K562 (cell line): ENCODE data around the gene BPI. TPM values are rescaled to one million over a fixed set of nuclear protein-coding genes. Genes with fewer than 3 reads are reported as not detected.
A peak's percentile ranks its signal among the peaks of the same experiment; 100 is the strongest.

Source experiments
- ATAC-seq: fragments of 200-7000 bp; cut with Tn5 transposase; 3 replicates; pipeline ENCODE4 v1.9.1; 2020; ENCODE audit warnings: moderate library complexity
- BruUV-seq: library from RNA; stranded (reverse); fragments of 400-500 nt; replicated peaks from 2 replicates; lab custom pipeline; 2021; lab: Mats Ljungman, UMichigan
- CTCF ChIA-PET: fragments of 300-600 bp; formaldehyde crosslinking; extraction: SDS; loops from one replicate; lab custom pipeline; 2021; ENCODE audit warnings: low intra/inter-chr PET ratio; lab: Yijun Ruan, JAX
- POLR2A ChIA-PET: fragments of 300-600, 350-650 bp; sonication (Branson Sonifier 250); formaldehyde crosslinking; extraction: SDS; loops from one replicate; lab custom pipeline; 2021; ENCODE audit warnings: antibody characterized with exemption, inconsistent platforms; lab: Yijun Ruan, JAX
- DNase-seq, 4 experiments: peaks; one replicate each; pipeline versions ENCODE4 v3.0.0 to v3.0.0-alpha.2; 2011 to 2018; ENCODE audit warnings: low spot score in 3 of 4, mixed read lengths in 3 of 4; ENCODE audit errors: extremely low read depth in 1 of 4
- FAIRE-seq: peaks from 2 replicates; lab custom pipeline; 2011; peaks lifted over from hg19 to GRCh38; lab: Jason Lieb, UNC
- H2AFZ ChIP-seq: 2 replicates; pipeline ENCODE4 v1.6.0; 2011; ENCODE audit warnings: low read depth, low read length, control low read depth, inconsistent platforms
- H3K27ac ChIP-seq: fragments of 200-600 bp; 3 replicates; pipeline ENCODE4 v1.8.0; 2011; ENCODE audit warnings: low read depth, mild to moderate bottlenecking, control low read depth, inconsistent platforms, low read length, moderate library complexity, mixed read lengths; ENCODE audit errors: extremely low read depth
- H3K27me3 ChIP-seq, 2 experiments: fragments of 300-600 bp in 1 of 2; 2 replicates in 1 of 2; 3 replicates in 1 of 2; pipeline versions ENCODE4 v1.6.0 to v1.8.0; 2011; ENCODE audit warnings: inconsistent platforms in 2 of 2, low read length in 2 of 2, mild to moderate bottlenecking in 1 of 2, mixed read lengths in 1 of 2, moderate library complexity in 1 of 2; ENCODE audit not compliant: control insufficient read depth in 2 of 2, insufficient read depth in 2 of 2
- H3K36me3 ChIP-seq: fragments of 300-600 bp; 3 replicates; pipeline ENCODE4 v1.8.0; 2011; ENCODE audit warnings: mild to moderate bottlenecking, low read length, inconsistent platforms; ENCODE audit not compliant: control insufficient read depth, insufficient read depth
- H3K4me1 ChIP-seq, 2 experiments: fragments of 200-600 bp in 1 of 2; replicated peaks in 1 of 2; 2 replicates in 1 of 2; 3 replicates in 1 of 2; pipeline versions ENCODE4 v1.5.1 to v1.8.0; 2011; ENCODE audit warnings: inconsistent platforms in 2 of 2, low read length in 2 of 2, mild to moderate bottlenecking in 1 of 2, mixed read lengths in 1 of 2, moderate library complexity in 1 of 2; ENCODE audit not compliant: control insufficient read depth in 2 of 2, insufficient read depth in 2 of 2
- H3K4me2 ChIP-seq: 2 replicates; pipeline ENCODE4 v1.6.1; 2011; ENCODE audit warnings: low read length, control low read depth, inconsistent platforms, mixed read lengths; ENCODE audit not compliant: insufficient read depth
- H3K4me3 ChIP-seq: fragments of 200-600 bp; sonication (generic), shearing (Covaris generic); 2 replicates; pipeline ENCODE4 v1.5.1; 2016; ENCODE audit warnings: control low read depth, inconsistent platforms
- H3K79me2 ChIP-seq: fragments of 200-600 bp; 3 replicates; pipeline ENCODE4 v1.8.0; 2011; ENCODE audit warnings: low read length, inconsistent platforms; ENCODE audit not compliant: control insufficient read depth, insufficient read depth
- H3K9ac ChIP-seq, 2 experiments: 2 replicates each; pipeline versions ENCODE4 v1.6.0 to v1.6.1; 2011; ENCODE audit warnings: low read depth in 2 of 2, low read length in 2 of 2, control low read depth in 1 of 2, inconsistent platforms in 1 of 2, mild to moderate bottlenecking in 1 of 2, mixed read lengths in 1 of 2; ENCODE audit not compliant: insufficient read depth in 1 of 2
- H3K9me1 ChIP-seq: one replicate; pipeline ENCODE4 v1.6.0; 2011; ENCODE audit warnings: inconsistent platforms, mild to moderate bottlenecking, low read length, moderate library complexity; ENCODE audit not compliant: control insufficient read depth, insufficient read depth
- H3K9me3 ChIP-seq: replicated peaks from 2 replicates; pipeline ENCODE4 v1.5.1; 2011; ENCODE audit warnings: low read depth, low read length, inconsistent platforms; ENCODE audit not compliant: control insufficient read depth, insufficient read depth
- H4K20me1 ChIP-seq: replicated peaks from 2 replicates; pipeline ENCODE4 v1.6.1; 2011; ENCODE audit warnings: low read length, inconsistent platforms, mixed read lengths; ENCODE audit not compliant: control insufficient read depth, insufficient read depth
- ADNP ChIP-seq: fragments of 200-800 bp; sonication (Bioruptor generic); IDR thresholded peaks from 2 replicates; pipeline ENCODE4 v1.6.1; 2016; ENCODE audit warnings: missing genetic modification characterization, missing compliant biosample characterization
- C11orf30 ChIP-seq: fragments of 450-650 bp; IDR thresholded peaks from 2 replicates; pipeline ENCODE4 v1.6.1; 2016; ENCODE audit warnings: low read depth, mild to moderate bottlenecking
- FOSL1 ChIP-seq: fragments of 200-800 bp; sonication (Bioruptor generic); conservative IDR thresholded peaks from 2 replicates; pipeline ENCODE4 v1.6.1; 2016; ENCODE audit warnings: missing genetic modification characterization, missing compliant biosample characterization
- IRF1 ChIP-seq: sonication (generic); formaldehyde crosslinking; IDR thresholded peaks from 2 replicates; pipeline ENCODE4 v1.8.0; 2022; ENCODE audit warnings: missing genetic modification reagents, mild to moderate bottlenecking, borderline replicate concordance
- NFE2 ChIP-seq: IDR thresholded peaks from 2 replicates; pipeline ENCODE4 v1.6.1; 2014; ENCODE audit warnings: antibody characterized with exemption, low read depth
- POLR3A ChIP-seq: IDR thresholded peaks from 2 replicates; pipeline ENCODE4 v1.6.1; 2011; ENCODE audit warnings: borderline replicate concordance, mild to moderate bottlenecking, moderate library complexity; ENCODE audit not compliant: insufficient read length, insufficient read depth; ENCODE audit errors: extremely low read depth
- RFX7 ChIP-seq: fragments of 250-450 bp; sonication (Bioruptor Pico); IDR thresholded peaks from 2 replicates; pipeline ENCODE4 v1.5.1; 2021; ENCODE audit warnings: mild to moderate bottlenecking
- TGIF2 ChIP-seq: sonication (generic); formaldehyde crosslinking; IDR thresholded peaks from 2 replicates; pipeline ENCODE4 v1.8.1; 2022; ENCODE audit warnings: mild to moderate bottlenecking, missing genetic modification reagents, moderate library complexity
- TRIM24 ChIP-seq, 2 experiments: fragments of 450-650 bp; IDR thresholded peaks; 2 replicates each; pipeline ENCODE4 v1.6.1; 2016
- YBX1 ChIP-seq: fragments of 450-650 bp; IDR thresholded peaks from 2 replicates; pipeline ENCODE4 v1.7.1; 2016; ENCODE audit warnings: mild to moderate bottlenecking
- ZNF277 ChIP-seq: fragments of 250-450 bp; sonication (Bioruptor Pico); IDR thresholded peaks from 2 replicates; pipeline ENCODE4 v1.8.0; 2022; ENCODE audit warnings: inconsistent platforms, mild to moderate bottlenecking, moderate library complexity, borderline replicate concordance
- ZNF316 ChIP-seq: fragments of 450-650 bp; IDR thresholded peaks from 2 replicates; pipeline ENCODE4 v1.6.1; 2016
- ZNF551 ChIP-seq: fragments of 250-450 bp; sonication (Bioruptor Pico); IDR thresholded peaks from 2 replicates; pipeline ENCODE4 v1.5.0; 2021; ENCODE audit warnings: mild to moderate bottlenecking, moderate library complexity
- ZSCAN32 ChIP-seq: fragments of 450-650 bp; formaldehyde crosslinking; IDR thresholded peaks from 2 replicates; pipeline ENCODE4 v1.4.0; 2020; ENCODE audit warnings: mild to moderate bottlenecking, moderate library complexity
- WGBS: fragments of 100-300 bp; shearing (Covaris generic); methylation state at CpG from one replicate; pipeline ENCODE4 v1.1.6; 2016; ENCODE audit warnings: low coverage, mixed read lengths; ENCODE audit not compliant: insufficient coverage; ENCODE audit errors: missing lambda C conversion rate; 5-methylcytosine and 5-hydroxymethylcytosine counted together
- in situ Hi-C: fragments of 300-500 bp; cut with MboI; formaldehyde crosslinking; loops from 4 replicates; pipeline ENCODE4 v1.15.0; 2018; ENCODE audit warnings: inconsistent platforms, mixed read lengths
- intact Hi-C: fragments of 100-400 bp; cut with micrococcal nuclease; formaldehyde crosslinking; loops from 2 replicates; pipeline ENCODE4 v1.14.2; 2022
- polyA plus RNA-seq, 8 experiments: library from polyadenylated mRNA; depleted of rRNA in 4 of 8; stranded (reverse) in 5 of 8; unstranded in 3 of 8; fragments of >200 nt; fragmentation: Nextera tagmentation in 2 of 8; fragmentation: Illumina TruSeq in 1 of 8; extraction: Ambion mirVana in 2 of 8; extraction: Trizol in 1 of 8; gene quantifications; 2 replicates each; pipeline versions ENCODE4 v1.2.1 to v1.2.3, GENCODE V29; 2011 to 2014; ENCODE audit warnings: inconsistent platforms in 1 of 8, missing spikeins in 1 of 8
- total RNA-seq, 7 experiments: library from RNA; depleted of rRNA in 6 of 7; stranded (reverse); fragments of >200 nt in 6 of 7; fragmentation: Illumina TruSeq in 2 of 7; extraction: Trizol in 2 of 7; gene quantifications; 2 replicates each; pipeline versions ENCODE4 v1.2.1 to v1.2.3, GENCODE V29; 2011 to 2021; ENCODE audit warnings: low replicate concordance in 1 of 7

BPI gene
- total and polyA plus RNA-seq, 9 of the 15 experiments (the other 6 are each of a cell fraction or from before 2014, with no cell fraction given) = not detected

- Histone ChIP-seq H3K36me3 (no peaks in the 10 kb centered on the region), H4K20me1 (no peaks in the 10 kb centered on the region; the same call in 1 of the 2 replicates), H3K4me2 (no peak overlapping the region), H3K9ac (no peak overlapping the region), H3K4me3 (no peak overlapping the region), H3K27ac (no peak overlapping the region), H2AFZ (no peak overlapping the region), H3K9me3 (no peaks in the 10 kb centered on the region), H3K79me2 (no peaks in the 10 kb centered on the region), H3K4me1 (peaks cover 4 to 10% of the 10 kb centered on the region in 2 experiments), H3K27me3 (peaks cover 2 to 13% of the 10 kb centered on the region in 2 experiments; a peak in 3 of 5 replicates), H3K9me1 (no peaks in the 10 kb centered on the region)
- intact Hi-C loops = no loop called here
- no TSS peak for BruUV-seq
- TF ChIP-seq ADNP (tag) (no peak), C11orf30 (peak; percentile 35; the same call in 1 of the 2 replicates), ZNF316 (0 out of 2 replicates have a peak, but pooled peaks have one; percentile 43), RFX7 (CRISPR knock-in tag) (no peak), YBX1 (no peak)
- no peak for DNase-seq
- ATAC-seq = no peak
- WGBS = 16% methylated on average over 8 of the region's 8 CpGs
- in situ Hi-C loops = no loop called here
- POLR2A ChIA-PET = interaction anchor here (0.6 to 1.1 kb wide), 4 partner anchors 9 to 740 kb away, joined by 3 to 9 read pairs (median 4); no protein-coding TSS in a partner anchor
- FAIRE-seq = no peak
- CTCF ChIA-PET = no interaction called here
These were observed 59.2 kb downstream of the BPI start for GRCh38 chr20:38363004-38363747.

- Histone ChIP-seq H3K27ac (no peak overlapping the region), H4K20me1 (no peaks in the 10 kb centered on the region), H3K9ac (no peak overlapping the region), H3K27me3 (peaks cover 2 to 16% of the 10 kb centered on the region in 2 experiments; a peak in 3 of 5 replicates), H3K4me3 (no peak overlapping the region), H3K4me1 (peaks cover 7 to 14% of the 10 kb centered on the region in 2 experiments; a peak in 4 of 5 replicates), H3K36me3 (no peaks in the 10 kb centered on the region), H3K79me2 (no peaks in the 10 kb centered on the region), H3K4me2 (peak overlapping the region; percentile 42; the same call in 1 of the 2 replicates), H3K9me3 (no peaks in the 10 kb centered on the region), H3K9me1 (no peaks in the 10 kb centered on the region), H2AFZ (peak overlapping the region; percentile 86)
- CTCF ChIA-PET = no interaction called here
- POLR2A ChIA-PET = interaction anchor here (0.5 to 1.7 kb wide), 3 partner anchors 36 to 49 kb away, joined by 3 to 5 read pairs (median 3); no protein-coding TSS in a partner anchor
- peak; percentile 46 to 79 (median 74) for DNase-seq
- intact Hi-C loops = no loop called here
- BruUV-seq = no TSS peak
- in situ Hi-C loops = no loop called here
- WGBS = 5% methylated on average over 2 of the region's 2 CpGs
- FAIRE-seq = peak; percentile 6
- ATAC-seq = peak; percentile 89
- TF ChIP-seq TGIF2 (CRISPR knock-in tag) = no peak
- no peak for TF ChIP-seq ZNF551 (CRISPR knock-in tag)
- TF ChIP-seq ZSCAN32 (CRISPR knock-in tag) = no peak
- TF ChIP-seq NFE2 = no peak
- no peak for TF ChIP-seq POLR3A
- no peak for TF ChIP-seq TRIM24 (IDR thresholded peaks at IDR 0.05)
- no peak for TF ChIP-seq ZNF277
- TF ChIP-seq FOSL1 (tag) = no peak
- TF ChIP-seq IRF1 (CRISPR knock-in tag) = no peak
These were observed 65.4 kb downstream of the BPI start for GRCh38 chr20:38369389-38369788.
